Ovary (tissue), 3 donors: Measurements from ENCODE around the gene HIGD1A.

Source experiments
- CTCF ChIP-seq, 3 donors: fragments of 450-650 bp in 2 of 3; fragments of 200-600 bp in 1 of 3; IDR thresholded peaks; one replicate each; pipeline versions ENCODE4 v1.5.1 to v1.8.0; 2016 to 2022; ENCODE audit warnings: antibody characterized with exemption in 3 of 3, mild to moderate bottlenecking in 1 of 3
- POLR2A ChIP-seq: fragments of 450-650 bp; IDR thresholded peaks from one replicate; pipeline ENCODE4 v1.6.1; 2017; ENCODE audit warnings: antibody characterized with exemption, mild to moderate bottlenecking, moderate library complexity
- donor health status: DM: no; HTN: no; CAD: no.

GRCh38 chr3:42742688-42743087 is 61.6 kb downstream of the HIGD1A start:
- TF ChIP-seq POLR2A, result no peak
- no peak for TF ChIP-seq CTCF (IDR thresholded peaks at IDR 0.05)
